Bronchial epithelial cell (primary cell): ENCODE measurements around the gene NEDD4L. TPM values are rescaled to one million over a fixed set of nuclear protein-coding genes. Genes with fewer than 3 reads are reported as not detected.

Experiments used
- DNase-seq: peaks from one replicate; pipeline ENCODE4 v3.0.0-alpha.2; 2010; ENCODE audit warnings: low read depth
- FAIRE-seq: peaks from 2 replicates; lab custom pipeline; 2011; peaks lifted over from hg19 to GRCh38; lab: Jason Lieb, UNC
- H3K27me3 ChIP-seq: 2 replicates; pipeline ENCODE4 v1.5.1; 2011; ENCODE audit warnings: low read length; ENCODE audit not compliant: control insufficient read depth, insufficient read depth
- H3K36me3 ChIP-seq: 2 replicates; pipeline ENCODE4 v1.5.1; 2011; ENCODE audit warnings: low read length; ENCODE audit not compliant: control insufficient read depth, insufficient read depth
- H3K4me3 ChIP-seq: 2 replicates; pipeline ENCODE4 v1.5.1; 2011; ENCODE audit warnings: mild to moderate bottlenecking, low read depth, low read length, control low read depth
- CTCF ChIP-seq: IDR thresholded peaks from 2 replicates; pipeline ENCODE4 v1.5.1; 2011; ENCODE audit warnings: mild to moderate bottlenecking, moderate library complexity, low read length, control low read depth, inconsistent platforms; ENCODE audit not compliant: insufficient read depth, severe bottlenecking
- total RNA-seq: library from RNA; depleted of rRNA; stranded (reverse); fragments of >200 nt; gene quantifications from 2 replicates; pipeline ENCODE4 v1.2.1, GENCODE V29; 2014

The NEDD4L gene
- total RNA-seq, 1 donor from 2014 or later, result 11.3 TPM

GRCh38 chr18:58339890-58340289 is 295.9 kb downstream of the NEDD4L start:
- no peaks in the 10 kb centered on the region for H3K27me3 ChIP-seq
- FAIRE-seq (no peak), DNase-seq (no peak)
- no peak for TF ChIP-seq CTCF
- peaks cover 7% of the 10 kb centered on the region for H3K36me3 ChIP-seq
- no peak overlapping the region for H3K4me3 ChIP-seq

- TF ChIP-seq CTCF, result no peak
- no peak for DNase-seq
- FAIRE-seq, result peak; percentile 50
Measured at GRCh38 chr18:58341916-58342315, 297.9 kb downstream of the NEDD4L start.

GRCh38 chr18:58344080-58344670 is 300.1 kb downstream of the NEDD4L start:
- H3K27me3 ChIP-seq, result no peaks in the 10 kb centered on the region
- FAIRE-seq, result peak; percentile 18
- DNase-seq, result no peak
- H3K4me3 ChIP-seq, result no peak overlapping the region
- no peak for TF ChIP-seq CTCF
- peaks cover 8% of the 10 kb centered on the region for H3K36me3 ChIP-seq

More at GRCh38 chr18:58341916-58342315, 297.9 kb downstream of the NEDD4L start:
- Histone ChIP-seq H3K4me3 (no peak overlapping the region), H3K36me3 (peaks cover 5% of the 10 kb centered on the region), H3K27me3 (no peaks in the 10 kb centered on the region)

GRCh38 chr18:58344861-58345463 is 300.9 kb downstream of the NEDD4L start:
- no peak overlapping the region for H3K4me3 ChIP-seq
- no peaks in the 10 kb centered on the region for H3K27me3 ChIP-seq
- FAIRE-seq (no peak), DNase-seq (no peak)
- TF ChIP-seq CTCF, result no peak
- peaks cover 10% of the 10 kb centered on the region for H3K36me3 ChIP-seq

- peaks cover 13% of the 10 kb centered on the region for H3K36me3 ChIP-seq
- no peak for TF ChIP-seq CTCF
- H3K4me3 ChIP-seq, result no peak overlapping the region
- DNase-seq, result no peak
- no peak for FAIRE-seq
- no peaks in the 10 kb centered on the region for H3K27me3 ChIP-seq
Measured at GRCh38 chr18:58345875-58346274, 301.8 kb downstream of the NEDD4L start.
